GM19395 (cell line): ENCODE results near the gene OCEL1.
"Not testable (repeated sequence)": the region's sequence is repeated elsewhere in the genome, so short reads cannot be mapped to it uniquely, and the experiment has no call there.

Experiments used
- ATAC-seq: cut with Tn5 transposase; IDR thresholded peaks from one replicate; pipeline ENCODE4 v1.9.1; 2021; ENCODE audit warnings: mild to moderate bottlenecking, moderate library complexity; ENCODE audit not compliant: unreplicated experiment

The OCEL1 gene

DNA sequence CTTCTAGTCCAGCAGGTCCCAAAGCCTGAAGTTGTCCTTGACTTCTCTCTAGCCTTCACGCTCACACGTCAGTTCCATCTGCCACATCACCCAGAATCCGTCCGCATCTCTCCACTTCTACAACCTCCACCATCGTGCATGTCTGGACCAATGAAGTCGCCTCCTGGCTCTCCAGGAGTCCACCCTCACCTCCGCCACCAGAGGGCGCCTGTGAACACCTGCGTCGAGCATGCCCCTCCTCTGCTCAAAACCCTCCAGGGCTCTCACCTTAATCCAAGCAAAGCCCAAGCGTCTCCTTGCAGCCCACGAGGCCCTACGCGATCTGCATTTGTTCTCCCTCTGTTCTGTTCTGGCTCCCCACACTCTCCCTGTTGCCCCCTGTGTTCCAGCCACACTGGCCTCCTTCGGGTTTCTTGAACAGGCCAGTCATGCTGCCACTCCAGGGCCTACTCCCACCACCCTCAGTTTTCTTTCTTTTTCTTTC lies 34.9 kb downstream of the OCEL1 start:
- peak; percentile 86 for ATAC-seq

DNA sequence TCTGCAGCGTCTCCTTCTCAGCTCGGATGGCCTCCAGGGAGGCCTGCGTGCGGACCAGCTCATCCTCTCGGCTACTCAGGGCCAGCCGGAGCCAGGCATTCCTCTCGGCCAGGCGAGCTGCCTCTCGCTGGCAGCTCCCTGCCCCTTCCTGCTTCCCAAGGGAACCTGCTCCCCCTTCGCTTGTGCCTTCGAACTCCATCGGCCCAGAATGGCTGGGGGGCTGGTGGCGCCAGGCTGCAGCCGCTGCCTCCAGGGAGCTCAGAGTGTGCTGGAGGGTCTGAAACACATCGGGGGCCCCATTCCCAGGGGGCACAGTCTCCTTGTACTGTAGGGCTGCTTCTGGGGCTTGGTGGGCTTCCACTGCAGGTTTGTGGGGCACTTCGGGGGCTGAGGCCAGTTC lies 36.5 kb downstream of the OCEL1 start:
- ATAC-seq = no peak

DNA sequence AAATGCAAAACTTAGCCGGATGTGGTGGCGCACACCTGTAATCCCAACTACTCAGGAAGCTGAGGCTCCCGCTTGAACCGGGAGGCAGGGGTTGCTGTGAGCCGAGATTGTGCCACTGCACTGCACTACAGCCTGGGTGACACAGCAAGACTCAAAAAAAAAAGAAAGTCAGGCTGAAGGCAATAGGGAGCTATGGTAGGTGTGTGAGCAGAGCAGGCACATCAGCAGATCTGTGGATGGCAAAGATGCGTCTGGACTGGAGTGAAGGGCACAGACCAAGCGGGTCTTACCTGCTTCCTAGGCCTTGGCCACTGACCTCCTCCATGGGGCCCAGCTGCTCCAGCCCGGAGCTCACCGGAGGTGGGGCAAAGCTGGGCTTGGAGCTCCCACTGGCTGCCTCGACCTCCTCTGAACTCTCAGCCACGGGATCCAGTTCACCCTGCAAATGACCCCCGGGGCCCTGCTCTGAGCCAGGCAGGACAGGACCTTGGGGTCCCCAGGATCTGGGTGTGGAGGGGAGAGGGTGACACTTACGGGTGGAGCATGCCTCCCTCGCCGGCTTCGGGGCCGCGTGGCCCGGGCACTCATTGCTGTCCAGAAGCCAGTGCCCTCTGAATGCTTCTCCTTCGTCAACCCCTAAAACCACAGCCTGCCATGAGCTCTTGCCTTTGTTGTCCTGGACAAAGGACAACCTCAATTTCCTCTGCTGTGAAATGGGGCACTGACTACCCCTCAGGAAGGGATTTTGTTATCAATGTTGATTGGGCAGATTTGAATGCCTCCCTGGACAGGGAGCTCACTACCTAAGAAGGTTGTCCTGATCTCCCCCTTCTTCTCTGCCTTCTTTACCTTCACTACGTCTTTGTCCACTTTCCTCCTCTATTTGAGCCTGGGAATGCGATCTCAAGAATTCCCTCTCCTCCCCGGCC lies 38.0 kb downstream of the OCEL1 start:
- no peak for ATAC-seq

DNA sequence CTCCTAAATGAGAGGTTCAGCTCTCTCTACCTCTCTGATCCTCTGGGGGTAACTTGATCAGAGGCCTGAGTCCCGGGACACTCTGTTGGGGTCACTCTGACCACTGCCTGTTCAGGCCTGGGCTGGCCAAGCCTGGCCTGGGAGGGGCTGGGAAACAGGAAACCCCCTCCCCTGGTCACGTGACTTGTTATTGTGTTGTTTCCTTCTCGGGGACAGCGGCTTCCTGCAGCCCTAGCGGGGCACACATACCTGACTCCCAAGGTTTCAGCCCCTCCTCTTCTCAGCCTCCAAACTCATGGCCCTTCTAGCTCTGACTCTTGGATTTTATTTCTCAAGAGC lies 38.6 kb downstream of the OCEL1 start, which contains the start of gene USHBP1:
Gene USHBP1 (minus strand): TSS at position 105 of the 339 bp plus-strand sequence. CDS start 446 bp downstream, outside the sequence.
- no peak for ATAC-seq

- ATAC-seq = no peak
Observed at GRCh38 chr19:17266026-17266425, 40.0 kb downstream of the OCEL1 start.

DNA sequence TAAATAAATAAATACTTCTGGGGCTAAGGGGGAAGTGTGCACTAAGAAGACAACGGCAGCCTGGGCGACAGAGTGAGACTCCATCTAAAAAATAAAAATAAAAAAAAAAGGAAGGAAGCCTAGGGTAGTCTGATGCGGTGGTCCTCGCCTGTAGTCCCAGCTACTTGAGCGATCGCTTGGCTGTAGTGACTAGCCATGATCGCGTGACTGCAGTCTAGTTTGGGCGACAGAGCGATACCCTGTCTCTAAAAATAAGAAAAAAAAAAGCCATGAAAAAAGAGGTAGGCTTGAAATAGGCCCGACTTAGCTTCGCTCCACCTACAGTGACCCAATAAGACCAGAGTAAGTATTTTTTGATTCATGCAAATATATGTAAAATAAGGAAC lies 40.6 kb downstream of the OCEL1 start:
- peak; percentile 28 for ATAC-seq

DNA sequence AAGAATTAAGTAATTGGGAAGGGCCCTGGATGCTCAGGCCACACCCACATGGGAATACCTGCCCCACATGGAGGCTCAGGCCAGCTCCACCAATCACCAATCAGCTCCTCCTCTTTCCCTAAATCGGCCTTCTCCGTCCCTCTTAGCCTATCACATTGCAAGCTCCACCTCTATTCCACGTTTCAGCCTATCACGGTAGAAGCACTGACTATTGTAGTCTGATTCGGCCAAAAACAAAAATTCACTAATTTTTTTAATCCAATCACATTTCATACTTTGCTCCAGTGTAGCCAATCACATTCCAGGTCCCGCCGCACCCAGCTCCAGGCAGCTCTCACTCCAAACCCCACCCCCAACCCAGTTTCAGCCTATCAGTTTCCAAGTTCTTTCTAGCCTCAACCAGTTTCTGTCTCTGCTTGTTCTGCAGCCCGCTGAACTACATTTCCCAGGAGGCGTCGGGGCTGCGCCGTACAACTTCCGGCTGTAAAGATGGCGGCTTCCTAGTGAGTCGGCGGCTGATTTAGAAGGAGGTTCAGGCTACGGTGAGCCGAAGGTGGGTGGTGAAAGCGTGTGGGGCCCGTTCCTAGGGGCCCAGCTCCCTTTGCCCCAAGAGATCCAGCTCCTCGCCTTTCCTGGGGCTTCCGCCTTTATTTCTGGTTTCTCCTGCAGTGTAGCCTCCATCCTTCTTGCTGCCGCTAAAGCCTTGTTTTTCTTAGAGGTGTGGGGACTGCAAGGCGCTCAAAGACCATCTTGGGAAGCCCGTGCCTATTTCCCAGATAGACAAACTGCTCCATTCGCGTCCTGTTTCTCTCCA lies 41.2 kb downstream of the OCEL1 start, which contains the start of gene BABAM1:
Gene BABAM1 (plus strand): TSS at position 469 of the 814 bp plus-strand sequence. CDS start 1,364 bp downstream, outside the sequence.
- ATAC-seq = peak; percentile 92

DNA sequence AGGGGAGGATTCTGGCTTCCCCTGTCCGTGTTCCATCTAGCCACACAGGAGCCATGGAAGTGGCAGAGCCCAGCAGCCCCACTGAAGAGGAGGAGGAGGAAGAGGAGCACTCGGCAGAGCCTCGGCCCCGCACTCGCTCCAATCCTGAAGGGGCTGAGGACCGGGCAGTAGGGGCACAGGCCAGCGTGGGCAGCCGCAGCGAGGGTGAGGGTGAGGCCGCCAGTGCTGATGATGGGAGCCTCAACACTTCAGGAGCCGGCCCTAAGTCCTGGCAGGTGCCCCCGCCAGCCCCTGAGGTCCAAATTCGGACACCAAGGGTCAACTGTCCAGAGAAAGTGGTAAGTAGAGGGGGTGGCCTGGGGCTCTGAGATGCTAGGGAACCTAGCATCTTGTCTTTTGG lies 42.7 kb downstream of the OCEL1 start:
- ATAC-seq = no peak

GRCh38 chr19:17274892-17275291 lies 48.9 kb downstream of the OCEL1 start:
- not testable (repeated sequence) for ATAC-seq

DNA sequence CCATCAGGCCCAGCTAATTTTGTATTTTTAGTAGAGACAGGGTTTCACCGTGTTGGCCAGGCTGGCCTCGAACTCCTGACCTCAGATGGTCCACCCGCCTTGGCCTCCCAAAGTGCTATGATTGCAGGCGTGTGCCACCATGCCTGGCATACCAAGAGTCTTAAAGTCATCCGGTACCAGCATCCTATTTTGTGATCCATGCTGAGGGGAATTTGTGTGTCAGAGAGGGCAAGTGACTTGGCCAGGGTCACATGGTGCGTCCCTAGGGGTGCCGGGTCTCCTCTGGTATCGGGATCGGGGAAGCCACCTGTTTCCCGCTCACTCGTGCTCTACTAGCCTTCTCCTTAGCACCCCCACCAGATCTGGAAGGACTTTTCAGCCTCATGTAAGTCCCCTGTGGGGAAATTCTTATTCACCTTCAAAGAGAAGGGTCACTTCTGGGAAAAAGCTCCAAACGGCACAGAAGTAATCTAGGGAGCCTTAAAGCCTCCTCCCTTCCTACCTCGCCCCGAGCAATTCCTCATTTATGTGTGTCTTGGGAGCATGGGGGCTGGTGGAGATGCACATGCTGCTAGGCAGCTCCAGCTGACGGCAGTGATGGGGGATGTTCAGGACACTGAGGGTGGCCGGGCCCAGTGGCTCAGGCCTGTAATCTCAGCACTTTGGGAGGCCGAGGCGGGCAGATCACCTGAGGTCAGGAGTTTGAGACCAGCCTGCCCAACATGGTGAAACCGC lies 49.6 kb downstream of the OCEL1 start:
- ATAC-seq = no peak
